H1 (cell line): ENCODE data around the gene QSOX2. TPM values are rescaled to one million over a fixed set of nuclear protein-coding genes. Genes with fewer than 3 reads are reported as not detected.

Source experiments
- CTCF ChIA-PET: fragments of 300-600 bp; sonication (Branson Sonifier 250); formaldehyde crosslinking; loops from one replicate; lab custom pipeline; 2021; ENCODE audit not compliant: partially characterized antibody; lab: Charles Lee
- POLR2A ChIA-PET: fragments of 300-600 bp; sonication (Branson Sonifier 250); formaldehyde crosslinking; loops from one replicate; lab custom pipeline; 2021; ENCODE audit warnings: inconsistent platforms; ENCODE audit not compliant: partially characterized antibody; lab: Charles Lee
- DNase-seq, 2 experiments: peaks; one replicate each; pipeline versions ENCODE4 v3.0.0 to v3.0.0-alpha.2; 2010 to 2022; ENCODE audit warnings: low spot score in 2 of 2, low read depth in 1 of 2, mixed read lengths in 1 of 2
- FAIRE-seq: peaks from 2 replicates; lab custom pipeline; 2011; peaks lifted over from hg19 to GRCh38; lab: Jason Lieb, UNC
- H2AFZ ChIP-seq: 2 replicates; pipeline ENCODE4 v1.8.1; 2012; ENCODE audit warnings: low read length, inconsistent platforms
- H2AK5ac ChIP-seq: 2 replicates; pipeline ENCODE4 v1.6.1; 2013; ENCODE audit warnings: low read depth, low read length
- H2BK120ac ChIP-seq: replicated peaks from 2 replicates; pipeline ENCODE3; 2013; ENCODE audit warnings: low read depth, low read length, inconsistent platforms
- H2BK12ac ChIP-seq: 2 replicates; pipeline ENCODE4 v1.6.1; 2013; ENCODE audit warnings: low read depth, low read length
- H2BK15ac ChIP-seq: 2 replicates; pipeline ENCODE4 v1.6.1; 2013; ENCODE audit warnings: low read length
- H2BK20ac ChIP-seq: 2 replicates; pipeline ENCODE4 v1.6.1; 2013; ENCODE audit warnings: low read length
- H2BK5ac ChIP-seq: 2 replicates; pipeline ENCODE4 v1.6.1; 2013; ENCODE audit warnings: low read depth, low read length
- H3K14ac ChIP-seq: 2 replicates; pipeline ENCODE4 v1.6.1; 2013; ENCODE audit warnings: inconsistent platforms; ENCODE audit not compliant: insufficient read length
- H3K18ac ChIP-seq: 2 replicates; pipeline ENCODE4 v1.6.1; 2013; ENCODE audit warnings: low read length; ENCODE audit errors: extremely low read depth
- H3K23ac ChIP-seq: 2 replicates; pipeline ENCODE4 v1.6.1; 2013; ENCODE audit warnings: inconsistent platforms; ENCODE audit not compliant: insufficient read length
- H3K23me2 ChIP-seq: 2 replicates; pipeline ENCODE4 v1.6.1; 2013; ENCODE audit warnings: low read depth, low read length
- H3K27ac ChIP-seq: 2 replicates; pipeline ENCODE4 v1.6.1; 2011; ENCODE audit warnings: low read depth, low read length, inconsistent platforms
- H3K27me3 ChIP-seq, 4 experiments: replicated peaks in 1 of 4; 1 replicate in 1 of 4; 2 replicates in 3 of 4; pipeline versions ENCODE4 v1.6.1 to v1.8.1; 2011 to 2013; ENCODE audit warnings: low read length in 3 of 4, mild to moderate bottlenecking in 3 of 4, inconsistent platforms in 2 of 4, mixed read lengths in 2 of 4, moderate library complexity in 1 of 4; ENCODE audit not compliant: control insufficient read depth in 3 of 4, insufficient read depth in 3 of 4; ENCODE audit errors: extremely low read depth in 1 of 4
- H3K36me3 ChIP-seq, 4 experiments: 2 replicates each; pipeline versions ENCODE4 v1.6.1 to v1.8.1; 2011 to 2013; ENCODE audit warnings: mild to moderate bottlenecking in 4 of 4, low read length in 3 of 4, moderate library complexity in 2 of 4, control low read depth in 1 of 4, inconsistent platforms in 1 of 4; ENCODE audit not compliant: insufficient read depth in 4 of 4, control insufficient read depth in 2 of 4
- H3K4ac ChIP-seq: replicated peaks from 2 replicates; pipeline ENCODE3; 2013; ENCODE audit warnings: low read length, low read depth, mixed read lengths, inconsistent platforms; ENCODE audit not compliant: insufficient read length
- H3K4me1 ChIP-seq, 4 experiments: replicated peaks in 1 of 4; 1 replicate in 1 of 4; 2 replicates in 3 of 4; pipeline versions ENCODE4 v1.6.1 to v1.8.1; 2011 to 2013; ENCODE audit warnings: low read length in 3 of 4, inconsistent platforms in 2 of 4, mixed read lengths in 1 of 4; ENCODE audit not compliant: insufficient read depth in 4 of 4, control insufficient read depth in 3 of 4
- H3K4me2 ChIP-seq, 2 experiments: 2 replicates each; pipeline versions ENCODE4 v1.6.1 to v1.8.1; 2011 to 2013; ENCODE audit warnings: low read depth in 2 of 2, low read length in 2 of 2, control low read depth in 1 of 2, inconsistent platforms in 1 of 2, mild to moderate bottlenecking in 1 of 2; ENCODE audit not compliant: insufficient read depth in 1 of 2
- H3K4me3 ChIP-seq, 4 experiments: fragments of 200-600, 300-600 bp in 1 of 4; sonication (generic), shearing (Covaris generic), sonication (Bioruptor Twin) in 1 of 4; 2 replicates each; pipeline versions ENCODE4 v1.5.1 to v1.8.1; 2011 to 2016; ENCODE audit warnings: low read length in 4 of 4, low read depth in 3 of 4, control low read depth in 2 of 4, inconsistent platforms in 2 of 4, mild to moderate bottlenecking in 2 of 4, mixed read lengths in 1 of 4, moderate library complexity in 1 of 4; ENCODE audit not compliant: insufficient read depth in 2 of 4; ENCODE audit errors: extremely low read depth in 1 of 4
- H3K56ac ChIP-seq: replicated peaks from 2 replicates; pipeline ENCODE3; 2013; ENCODE audit warnings: low read depth, mild to moderate bottlenecking, mixed read lengths, low read length, inconsistent platforms; ENCODE audit not compliant: insufficient read length
- H3K79me1 ChIP-seq: 2 replicates; pipeline ENCODE4 v1.6.1; 2013; ENCODE audit warnings: low read depth, low read length, control low read depth
- H3K79me2 ChIP-seq, 2 experiments: 2 replicates each; pipeline versions ENCODE4 v1.6.1 to v1.8.1; 2012 to 2013; ENCODE audit warnings: low read length in 2 of 2, mild to moderate bottlenecking in 2 of 2, inconsistent platforms in 1 of 2; ENCODE audit not compliant: insufficient read depth in 2 of 2, control insufficient read depth in 1 of 2
- H3K9ac ChIP-seq, 4 experiments: replicated peaks in 1 of 4; 1 replicate in 1 of 4; 2 replicates in 3 of 4; pipeline versions ENCODE4 v1.6.1 to v1.8.1; 2011 to 2013; ENCODE audit warnings: low read depth in 3 of 4, low read length in 3 of 4, control low read depth in 2 of 4, mild to moderate bottlenecking in 2 of 4, moderate library complexity in 2 of 4, inconsistent platforms in 1 of 4; ENCODE audit errors: extremely low read depth in 1 of 4
- H3K9me3 ChIP-seq, 2 experiments: 2 replicates each; pipeline versions ENCODE4 v1.6.1 to v1.8.1; 2012 to 2013; ENCODE audit warnings: mild to moderate bottlenecking in 2 of 2, moderate library complexity in 2 of 2, control low read depth in 1 of 2, inconsistent platforms in 1 of 2, low read depth in 1 of 2, low read length in 1 of 2, mixed read lengths in 1 of 2; ENCODE audit not compliant: insufficient read depth in 2 of 2
- H4K20me1 ChIP-seq, 2 experiments: replicated peaks in 1 of 2; 2 replicates each; pipeline versions ENCODE3 to v1.8.1; 2011 to 2013; ENCODE audit warnings: inconsistent platforms in 2 of 2, low read length in 2 of 2, mild to moderate bottlenecking in 1 of 2; ENCODE audit not compliant: insufficient read depth in 2 of 2, control insufficient read depth in 1 of 2
- H4K5ac ChIP-seq: 2 replicates; pipeline ENCODE4 v1.6.1; 2013; ENCODE audit warnings: low read length, low read depth, mixed read lengths, inconsistent platforms; ENCODE audit not compliant: insufficient read length
- H4K8ac ChIP-seq: 2 replicates; pipeline ENCODE4 v1.8.0; 2013; ENCODE audit warnings: mild to moderate bottlenecking, moderate library complexity, low read length, inconsistent platforms; ENCODE audit not compliant: insufficient read depth; ENCODE audit errors: extremely low read depth
- H4K91ac ChIP-seq: replicated peaks from 2 replicates; pipeline ENCODE3; 2013; ENCODE audit warnings: low read length, mixed read lengths, inconsistent platforms; ENCODE audit not compliant: insufficient read length
- ASH2L ChIP-seq: fragments of 200-600, 300-600 bp; sonication (generic); IDR thresholded peaks from one replicate; pipeline ENCODE4 v1.7.1; 2017; ENCODE audit warnings: low read length
- BRCA1 ChIP-seq: IDR thresholded peaks from 2 replicates; pipeline ENCODE4 v1.6.1; 2012; ENCODE audit warnings: low read depth, low read length, improper control_type of control experiment
- CBX8 ChIP-seq: fragments of 300-800, 300-1000 bp; sonication (generic); IDR thresholded peaks from 2 replicates; pipeline ENCODE4 v1.7.1; 2016; ENCODE audit warnings: low read depth, low read length, borderline replicate concordance
- CHD1 ChIP-seq: IDR thresholded peaks from 2 replicates; pipeline ENCODE4 v1.6.1; 2012; ENCODE audit warnings: low read depth, low read length, improper control_type of control experiment
- CREB1 ChIP-seq: IDR thresholded peaks from 2 replicates; pipeline ENCODE4 v1.6.1; 2012; ENCODE audit warnings: inconsistent platforms
- EGR1 ChIP-seq: IDR thresholded peaks from 2 replicates; pipeline ENCODE4 v1.6.1; 2011; ENCODE audit warnings: low read depth, low read length, borderline replicate concordance
- POLR2AphosphoS5 ChIP-seq: IDR thresholded peaks from 2 replicates; pipeline ENCODE4 v1.6.1; 2011; ENCODE audit warnings: low read depth, low read length
- RAD21 ChIP-seq, 2 experiments: IDR thresholded peaks in 1 of 2; conservative IDR thresholded peaks in 1 of 2; 2 replicates each; pipeline ENCODE4 v1.6.1; 2011; ENCODE audit warnings: low read depth in 2 of 2, low read length in 2 of 2, improper control_type of control experiment in 1 of 2, inconsistent platforms in 1 of 2, mild to moderate bottlenecking in 1 of 2, moderate library complexity in 1 of 2
- SIRT6 ChIP-seq: IDR thresholded peaks from one replicate; pipeline ENCODE4 v1.7.1; 2012; ENCODE audit warnings: low read length, inconsistent platforms
- TAF1 ChIP-seq: IDR thresholded peaks from 2 replicates; pipeline ENCODE4 v1.6.1; 2011; ENCODE audit warnings: mild to moderate bottlenecking, low read depth, low read length
- TBP ChIP-seq: IDR thresholded peaks from 2 replicates; pipeline ENCODE4 v1.6.1; 2011; ENCODE audit warnings: low read depth, low read length, improper control_type of control experiment
- TCF12 ChIP-seq: IDR thresholded peaks from 2 replicates; pipeline ENCODE4 v1.6.1; 2011; ENCODE audit warnings: low read depth, mild to moderate bottlenecking, low read length
- YY1 ChIP-seq: IDR thresholded peaks from 2 replicates; pipeline ENCODE4 v1.6.1; 2011; ENCODE audit warnings: low read depth, mild to moderate bottlenecking, low read length
- WGBS, 2 experiments: shearing (Covaris generic) in 1 of 2; methylation state at CpG; one replicate each; pipeline versions ENCODE4 v1.1.6 to v1.1.7; 2013 to 2015; ENCODE audit warnings: low lambda C conversion rate in 2 of 2, mixed read lengths in 2 of 2, inconsistent platforms in 1 of 2, low coverage in 1 of 2, missing lambda C conversion rate in 1 of 2; ENCODE audit not compliant: insufficient replicate concordance in 2 of 2, insufficient coverage in 1 of 2, insufficient read length in 1 of 2; ENCODE audit errors: extremely low coverage in 1 of 2, missing lambda C conversion rate in 1 of 2; 5-methylcytosine and 5-hydroxymethylcytosine counted together
- polyA plus RNA-seq, 7 experiments: library from polyadenylated mRNA; depleted of rRNA in 3 of 7; stranded (reverse) in 5 of 7; unstranded in 2 of 7; fragments of >200 nt in 5 of 7; fragments of 200-250 nt in 2 of 7; gene quantifications; 1 replicate in 5 of 7; 2 replicates in 1 of 7; 4 replicates in 1 of 7; pipeline versions ENCODE4 v1.2.1 to v1.2.3, GENCODE V29; 2011 to 2013; ENCODE audit warnings: missing spikeins in 2 of 7, mixed read lengths in 2 of 7
- total RNA-seq: library from RNA; stranded (reverse); fragmentation: NEBNext Ultra II Directional; extraction: Animal tissue kit (Norgen Biotek cat#: 25700); gene quantifications from 2 replicates; pipeline ENCODE4 v1.2.1, GENCODE V29; 2021

Gene QSOX2
- total and polyA plus RNA-seq, 2 of the 8 experiments (the other 6 are each of a cell fraction or from before 2014, with no cell fraction given), result 18.0 to 28.6 TPM

- peaks cover 0 to 11% (median 4%) of the 10 kb centered on the region in 4 experiments; a peak in 5 of 7 replicates for H3K4me1 ChIP-seq
- no peak overlapping the region for H4K8ac ChIP-seq
- H3K9ac ChIP-seq, result no peak overlapping the region
- FAIRE-seq (no peak), DNase-seq (no peak)
- no peak overlapping the region for H3K4me3 ChIP-seq
- no peak overlapping the region for H3K4me2 ChIP-seq
- no peak overlapping the region for H3K27ac ChIP-seq
- no peak overlapping the region for H2BK5ac ChIP-seq
- H3K18ac ChIP-seq, result no peak overlapping the region
- no peak overlapping the region for H3K56ac ChIP-seq
- H2AK5ac ChIP-seq, result no peak overlapping the region
- no peak overlapping the region for H3K14ac ChIP-seq
- H2BK20ac ChIP-seq, result no peak overlapping the region
- peaks cover 2 to 5% of the 10 kb centered on the region in 2 experiments for H4K20me1 ChIP-seq
- no peaks in the 10 kb centered on the region for H3K9me3 ChIP-seq
- WGBS, 2 experiments, result 90% methylated on average over 19 of the region's 25 CpGs; no CpG with 5 or more reads in 1 of the 2 experiments
- peaks cover 0 to 4% (median 0%) of the 10 kb centered on the region in 4 experiments; a peak in 1 of 8 replicates for H3K36me3 ChIP-seq
- H3K27me3 ChIP-seq, result peaks cover 17 to 34% (median 29%) of the 10 kb centered on the region in 4 experiments
- peak overlapping the region; percentile 55 for H4K91ac ChIP-seq
- H3K79me1 ChIP-seq, result no peaks in the 10 kb centered on the region
- no peaks in the 10 kb centered on the region for H3K79me2 ChIP-seq
- no peak overlapping the region for H3K23ac ChIP-seq
- no peak overlapping the region for H2BK12ac ChIP-seq
- H2AFZ ChIP-seq, result no peak overlapping the region
- peak overlapping the region; percentile 55 for H2BK15ac ChIP-seq
- no peak overlapping the region for H2BK120ac ChIP-seq
- H4K5ac ChIP-seq, result no peak overlapping the region
- H3K23me2 ChIP-seq, result no peaks in the 10 kb centered on the region; the same call in 1 of the 2 replicates
- ChIA-PET POLR2A (interaction anchor here (1.0 kb wide), 1 partner anchor 17 kb away, joined by 4 read pairs; no protein-coding TSS in a partner anchor), CTCF (interaction anchor here (0.7 to 8.0 kb wide), 9 partner anchors 8 to 96 kb away, joined by 3 to 62 read pairs (median 4); no protein-coding TSS in a partner anchor)
- H3K4ac ChIP-seq, result no peak overlapping the region
- TF ChIP-seq POLR2AphosphoS5 (no peak), RAD21 (IDR thresholded peaks at IDR 0.05 in 1 of 2, conservative IDR thresholded peaks at IDR 0.05 in 1 of 2; ENCODE audit: low read depth in 2 of 2, low read length in 2 of 2) (no peak), TCF12 (no peak), YY1 (no peak), CBX8 (no peak), ASH2L (no peak), CREB1 (no peak), BRCA1 (no peak), TBP (no peak), TAF1 (no peak), CHD1 (no peak), SIRT6 (no peak), EGR1 (no peak)
Observed at GRCh38 chr9:136187683-136188586, 57.7 kb downstream of the QSOX2 start.
